Measurements from ENCODE around the gene LARGE1. TPM values are rescaled to one million over a fixed set of nuclear protein-coding genes. Genes with fewer than 3 reads are reported as not detected.

Gene LARGE1
- total RNA-seq, 4 donors from 2014 or later, result 11.8 to 33.2 (median 22.6) TPM

- H3K4me3 ChIP-seq (ENCODE audit: low read depth, poor library complexity, severe bottlenecking), result no peak overlapping the region
- intact Hi-C loops (cut with DNase I; ENCODE audit: low total_unique reads), result no loop called here
- WGBS, 2 donors, result 83 to 89% methylated on average over 3 of the region's 3 CpGs
- no peak for TF ChIP-seq CTCF (IDR thresholded peaks at IDR 0.05)
- no peak for TF ChIP-seq POLR2A (IDR thresholded peaks at IDR 0.05)
- DNase-seq (ENCODE audit: low spot score in 2 of 2), result no peak
These were observed 498.4 kb downstream of the LARGE1 start for GRCh38 chr22:33421859-33422258.

GRCh38 chr22:33418484-33418883, 501.8 kb downstream of the LARGE1 start:
- H3K4me3 ChIP-seq (ENCODE audit: low read depth, poor library complexity, severe bottlenecking), result no peak overlapping the region
- 96 to 98% methylated on average over 5 of the region's 5 CpGs for WGBS, 2 donors
- DNase-seq (ENCODE audit: low spot score in 2 of 2), result no peak
- TF ChIP-seq CTCF (IDR thresholded peaks at IDR 0.05), result no peak
- no peak for TF ChIP-seq POLR2A (IDR thresholded peaks at IDR 0.05)
- intact Hi-C loops (cut with DNase I; ENCODE audit: low total_unique reads), result no loop called here

- intact Hi-C loops (cut with DNase I; ENCODE audit: low total_unique reads), result no loop called here
- no peak for TF ChIP-seq CTCF (IDR thresholded peaks at IDR 0.05)
- no peak for TF ChIP-seq POLR2A (IDR thresholded peaks at IDR 0.05)
- DNase-seq (ENCODE audit: low spot score in 2 of 2), result no peak
- no peak overlapping the region for H3K4me3 ChIP-seq (ENCODE audit: low read depth, poor library complexity, severe bottlenecking)
- WGBS, 2 donors, result 73 to 92% methylated on average over 3 of the region's 3 CpGs
These were observed 504.9 kb downstream of the LARGE1 start for GRCh38 chr22:33415401-33415800.

GRCh38 chr22:33409079-33409478, 511.2 kb downstream of the LARGE1 start:
- peak in 1 of 2 donors; percentile 29 for DNase-seq (ENCODE audit: low spot score in 2 of 2)
- 94 to 95% methylated on average over 2 of the region's 2 CpGs for WGBS, 2 donors
- no peak overlapping the region for H3K4me3 ChIP-seq (ENCODE audit: low read depth, poor library complexity, severe bottlenecking)
- intact Hi-C loops (cut with DNase I; ENCODE audit: low total_unique reads), result no loop called here
- no peak for TF ChIP-seq POLR2A (IDR thresholded peaks at IDR 0.05)
- no peak for TF ChIP-seq CTCF (IDR thresholded peaks at IDR 0.05)

GRCh38 chr22:33405194-33405593, 515.1 kb downstream of the LARGE1 start:
- no peak overlapping the region for H3K4me3 ChIP-seq (ENCODE audit: low read depth, poor library complexity, severe bottlenecking)
- WGBS, 2 donors, result 77 to 83% methylated on average over 3 of the region's 3 CpGs
- DNase-seq (ENCODE audit: low spot score in 2 of 2), result peak in 1 of 2 donors; percentile 1
- intact Hi-C loops (cut with DNase I; ENCODE audit: low total_unique reads), result no loop called here
- no peak for TF ChIP-seq POLR2A (IDR thresholded peaks at IDR 0.05)
- TF ChIP-seq CTCF (IDR thresholded peaks at IDR 0.05), result no peak

GRCh38 chr22:33404723-33405122, 515.6 kb downstream of the LARGE1 start:
- intact Hi-C loops (cut with DNase I; ENCODE audit: low total_unique reads), result no loop called here
- 70 to 91% methylated on average over 3 of the region's 3 CpGs for WGBS, 2 donors

More at GRCh38 chr22:33404723-33405122, 515.6 kb downstream of the LARGE1 start:
- TF ChIP-seq POLR2A (IDR thresholded peaks at IDR 0.05) (no peak), CTCF (IDR thresholded peaks at IDR 0.05) (no peak)
- DNase-seq (ENCODE audit: low spot score in 2 of 2), result no peak
- no peak overlapping the region for H3K4me3 ChIP-seq (ENCODE audit: low read depth, poor library complexity, severe bottlenecking)
